Renal cortex interstitium (tissue), 11 donors: ENCODE results near the gene CYP24A1. TPM values are rescaled to one million over a fixed set of nuclear protein-coding genes. Genes with fewer than 3 reads are reported as not detected.
"Not testable (repeated sequence)": the region's sequence is repeated elsewhere in the genome, so short reads cannot be mapped to it uniquely, and the experiment has no call there.

Experiments
- DNase-seq, 11 donors: peaks; one replicate each; pipeline ENCODE4 v3.0.0-alpha.2; 2013; ENCODE audit warnings: low read depth in 9 of 11, low spot score in 4 of 11; ENCODE audit errors: extremely low read depth in 1 of 11
- polyA plus RNA-seq, 3 donors: library from polyadenylated mRNA; unstranded; fragments of 120-200 nt; gene quantifications; one replicate each; pipeline ENCODE4 v1.2.1, GENCODE V29; 2013; ENCODE audit not compliant: insufficient read length in 3 of 3

Gene CYP24A1
- polyA plus RNA-seq, 3 donors: 0.98 to 3.4 (median 2.0) TPM

DNA sequence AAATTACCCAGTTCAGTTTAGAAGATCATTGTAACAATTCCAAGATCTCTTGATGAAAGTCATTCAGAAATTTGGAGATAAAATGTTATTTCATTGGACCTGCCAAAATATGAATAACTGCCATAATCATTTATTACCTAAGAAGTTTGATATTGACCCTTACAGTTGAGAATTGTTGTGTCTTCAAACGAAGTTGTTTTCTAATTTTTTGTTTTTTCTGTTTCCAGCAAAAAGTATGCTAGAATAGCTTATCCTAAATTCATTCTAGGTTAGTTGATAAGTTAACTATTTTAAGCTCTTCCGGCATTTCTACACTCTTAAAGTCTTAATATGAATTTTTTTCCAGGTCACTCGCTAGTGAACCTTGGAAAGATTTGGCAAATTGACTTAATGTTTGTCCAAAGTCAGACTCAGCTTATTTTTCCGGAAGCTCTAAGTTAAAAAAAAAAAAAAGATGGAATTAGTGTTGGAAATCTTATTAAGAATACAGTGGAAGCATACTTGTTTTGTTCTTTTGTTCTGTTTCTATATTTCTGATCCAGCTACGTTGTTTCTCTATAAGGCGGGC, 28.9 kb downstream of the CYP24A1 start:
- DNase-seq: no peak

DNA sequence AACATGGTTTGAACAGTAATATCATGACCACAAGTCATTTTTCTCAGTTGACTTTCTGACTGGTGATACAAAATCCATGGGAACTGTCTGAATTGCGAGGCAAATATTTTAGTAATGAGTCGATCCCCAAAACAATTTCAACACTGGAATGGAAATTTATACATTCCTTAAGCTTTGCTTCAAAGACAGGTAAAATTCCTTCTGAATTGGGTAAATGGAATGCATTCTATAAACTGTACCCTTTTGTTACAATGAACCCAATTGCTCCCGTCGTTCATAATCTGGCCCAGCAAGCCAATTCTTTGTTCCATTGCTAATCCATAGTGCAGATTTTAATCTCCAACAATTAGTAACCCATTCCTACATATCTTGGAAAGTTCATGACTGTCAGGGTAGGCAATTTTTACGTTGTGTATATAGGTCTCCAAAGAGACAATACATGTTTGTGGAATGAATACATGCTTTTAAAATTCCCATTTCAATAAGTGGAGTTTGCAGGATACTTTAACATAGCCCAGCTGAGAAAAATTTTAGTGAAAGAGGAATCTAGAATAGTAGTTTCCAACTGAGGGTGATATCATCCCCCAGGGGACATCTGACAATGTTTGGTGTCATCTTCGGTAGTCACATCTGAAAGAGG, 32.7 kb downstream of the CYP24A1 start:
- no peak for DNase-seq

DNA sequence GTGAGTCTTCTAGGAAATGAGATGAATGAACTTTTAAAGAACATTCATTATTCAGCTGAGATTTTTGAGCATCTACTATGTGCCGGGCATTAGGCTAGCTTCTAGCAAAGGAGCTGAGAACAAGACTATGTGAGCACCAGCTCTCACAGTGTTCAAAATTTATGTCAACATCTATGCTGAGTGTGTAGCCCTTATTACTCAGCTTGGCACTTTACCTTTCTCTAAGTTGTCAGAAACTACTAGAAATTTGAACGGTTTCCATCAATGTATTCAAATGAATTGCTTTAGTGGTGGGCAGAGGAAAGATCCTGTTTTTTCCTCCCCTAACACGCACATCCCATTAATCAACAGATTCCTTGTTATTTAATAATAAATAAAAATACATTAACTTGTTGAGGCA, 33.3 kb downstream of the CYP24A1 start:
- DNase-seq: no peak

DNA sequence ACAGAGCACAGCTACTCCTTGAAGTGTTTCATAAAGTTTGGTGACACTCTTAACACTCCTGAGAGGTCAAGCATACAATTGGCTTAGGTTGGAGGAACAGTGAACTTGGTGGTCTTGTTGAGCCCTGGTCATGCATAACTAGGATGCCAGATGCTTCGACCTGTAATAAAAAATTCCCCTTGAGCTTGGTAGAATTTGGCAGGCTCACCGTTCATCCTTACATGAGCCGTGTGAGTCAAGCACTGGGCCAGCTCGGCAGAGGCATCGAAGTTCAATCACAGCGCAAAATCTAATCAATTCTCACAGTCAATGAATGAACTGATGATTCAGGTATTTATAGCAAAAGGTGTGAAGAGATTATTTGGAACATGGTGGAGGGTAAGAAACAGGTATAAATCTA, 33.7 kb downstream of the CYP24A1 start:
- no peak for DNase-seq

DNA sequence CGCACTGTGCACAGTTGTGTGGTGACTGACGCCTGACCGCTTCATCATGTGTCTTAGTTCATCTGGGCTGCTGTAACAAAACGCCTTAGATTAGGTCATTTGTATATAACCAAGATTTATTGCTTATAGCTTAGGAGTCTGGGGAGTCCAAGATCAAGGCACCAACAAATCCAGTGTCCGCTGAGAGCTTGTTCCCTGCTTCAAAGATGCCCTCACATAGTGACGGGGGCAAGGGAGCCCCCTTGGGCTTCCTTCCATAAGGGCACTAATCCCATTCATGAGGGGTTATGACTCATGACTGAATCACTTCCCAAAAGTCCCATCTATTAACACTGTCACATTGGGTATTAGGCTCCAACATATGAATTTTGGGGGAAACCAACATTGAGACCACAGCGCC, 34.6 kb downstream of the CYP24A1 start:
- DNase-seq: no peak

DNA sequence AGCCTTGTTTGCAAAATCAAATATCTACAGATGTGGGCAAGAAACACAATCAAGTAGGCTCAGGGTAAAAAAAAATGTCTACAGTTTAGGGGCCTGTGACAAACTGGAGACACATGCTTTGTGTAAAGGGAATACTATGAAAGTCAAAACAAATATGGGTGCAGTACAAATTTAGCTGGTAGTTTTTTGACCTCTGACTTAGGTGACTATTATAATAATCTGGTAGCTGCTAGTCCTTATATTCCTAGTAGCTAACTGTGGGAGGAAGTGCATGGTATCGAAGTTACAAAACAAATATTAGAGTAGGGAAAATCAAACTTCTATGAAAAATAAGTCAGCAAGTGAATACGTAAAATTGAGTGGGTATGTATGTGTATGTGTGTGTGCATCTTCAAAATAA, 35.4 kb downstream of the CYP24A1 start:
- DNase-seq: no peak

DNA sequence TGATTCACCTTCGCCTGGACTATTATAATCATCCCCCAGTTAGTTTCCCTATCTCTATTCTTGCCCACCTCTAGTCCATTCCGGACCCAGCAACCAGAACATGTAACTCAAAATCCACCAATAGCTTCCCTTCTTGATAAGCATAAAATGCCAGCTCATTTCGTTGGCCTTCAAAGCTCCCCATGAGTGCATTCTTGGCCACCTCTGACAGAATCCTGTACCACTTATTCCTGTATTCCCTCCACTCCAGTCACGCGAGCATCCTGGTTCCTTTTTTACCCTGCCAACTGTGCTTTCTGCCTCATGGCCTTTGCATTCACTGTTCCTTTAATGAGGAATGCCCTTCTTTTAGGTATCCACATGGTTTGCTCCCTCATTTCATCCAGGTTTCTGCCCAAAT, 36.7 kb downstream of the CYP24A1 start:
- no peak for DNase-seq

DNA sequence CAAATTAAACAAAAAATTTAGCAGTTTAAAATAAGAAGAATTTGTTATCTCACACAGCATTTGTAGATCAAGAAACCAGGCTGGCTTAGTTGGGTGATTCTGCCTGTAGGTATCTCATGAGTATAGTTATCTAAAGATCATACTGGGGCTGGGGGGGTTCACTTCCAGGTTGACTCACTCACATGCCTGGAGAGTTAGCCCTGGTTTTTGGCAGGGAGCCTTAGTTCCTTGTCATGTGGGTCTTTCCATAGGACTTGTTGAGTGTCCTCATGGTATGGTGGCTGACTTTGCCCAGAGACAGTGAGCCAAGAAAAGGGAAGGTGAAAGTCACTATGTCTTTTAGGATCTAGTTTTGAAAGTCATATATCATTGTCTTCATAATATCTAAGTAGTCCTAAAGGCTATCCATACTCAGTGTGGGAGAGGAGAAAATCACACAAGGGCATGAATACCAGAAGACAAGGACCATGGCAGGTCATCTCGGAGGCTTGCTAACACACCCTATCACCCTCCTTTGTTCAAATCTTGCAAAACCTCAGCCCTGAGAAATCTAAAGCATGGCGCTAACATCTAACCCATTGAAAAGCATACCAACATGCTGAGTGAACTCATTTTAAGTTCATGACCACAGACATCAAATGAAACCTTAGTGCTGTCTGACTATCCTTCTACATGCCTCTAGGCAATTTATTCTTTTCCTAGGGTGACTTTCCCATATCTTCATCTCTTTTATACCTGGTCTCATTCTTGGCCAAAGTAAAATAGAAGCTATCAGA, 39.2 kb downstream of the CYP24A1 start:
- DNase-seq: no peak

DNA sequence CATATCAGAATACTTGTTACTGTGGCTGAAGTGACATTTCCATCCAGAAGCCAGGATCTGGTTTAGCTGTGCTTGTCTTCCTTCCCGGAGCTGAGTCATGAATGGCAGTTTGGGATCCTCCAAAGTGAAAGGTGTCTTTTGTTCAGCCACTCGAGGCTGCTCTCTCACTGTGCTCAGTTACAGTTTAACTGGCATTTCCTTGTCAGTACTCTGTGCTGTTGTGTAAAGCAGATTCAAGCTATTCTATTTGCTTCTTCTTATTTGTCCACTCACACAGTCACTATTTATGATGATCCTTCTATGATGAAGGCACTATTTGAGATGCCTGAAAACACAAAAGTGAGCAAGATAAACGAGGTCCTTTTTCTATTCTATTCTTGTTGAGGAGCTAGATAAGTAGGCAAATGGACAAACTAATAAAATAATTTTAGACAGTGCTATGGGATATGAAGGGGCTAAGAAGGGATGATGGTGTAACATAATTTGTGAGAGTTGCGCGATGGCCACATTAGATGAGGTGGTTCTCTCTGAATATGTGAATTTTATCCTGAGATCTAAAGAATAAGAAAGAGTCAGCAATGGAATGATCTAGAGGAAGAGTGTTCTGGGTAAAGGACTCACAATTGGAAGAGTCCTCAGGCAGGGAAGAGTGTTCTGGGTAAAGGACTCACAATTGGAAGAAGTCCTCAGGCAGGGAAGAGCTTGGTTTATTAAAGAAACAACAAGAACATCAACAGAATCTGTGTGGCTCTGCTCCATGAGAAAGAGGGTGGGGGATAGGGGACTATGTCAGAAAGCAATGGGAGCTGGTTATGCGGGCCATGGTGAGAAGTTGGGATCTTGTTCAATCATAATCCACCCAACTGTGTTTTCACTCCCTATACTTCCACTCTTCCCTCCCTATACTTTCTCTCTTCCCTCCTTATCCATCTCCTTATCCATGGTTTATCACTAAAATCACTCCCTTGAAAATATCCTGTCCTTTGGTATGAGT, 40.1 kb downstream of the CYP24A1 start:
- no peak for DNase-seq

DNA sequence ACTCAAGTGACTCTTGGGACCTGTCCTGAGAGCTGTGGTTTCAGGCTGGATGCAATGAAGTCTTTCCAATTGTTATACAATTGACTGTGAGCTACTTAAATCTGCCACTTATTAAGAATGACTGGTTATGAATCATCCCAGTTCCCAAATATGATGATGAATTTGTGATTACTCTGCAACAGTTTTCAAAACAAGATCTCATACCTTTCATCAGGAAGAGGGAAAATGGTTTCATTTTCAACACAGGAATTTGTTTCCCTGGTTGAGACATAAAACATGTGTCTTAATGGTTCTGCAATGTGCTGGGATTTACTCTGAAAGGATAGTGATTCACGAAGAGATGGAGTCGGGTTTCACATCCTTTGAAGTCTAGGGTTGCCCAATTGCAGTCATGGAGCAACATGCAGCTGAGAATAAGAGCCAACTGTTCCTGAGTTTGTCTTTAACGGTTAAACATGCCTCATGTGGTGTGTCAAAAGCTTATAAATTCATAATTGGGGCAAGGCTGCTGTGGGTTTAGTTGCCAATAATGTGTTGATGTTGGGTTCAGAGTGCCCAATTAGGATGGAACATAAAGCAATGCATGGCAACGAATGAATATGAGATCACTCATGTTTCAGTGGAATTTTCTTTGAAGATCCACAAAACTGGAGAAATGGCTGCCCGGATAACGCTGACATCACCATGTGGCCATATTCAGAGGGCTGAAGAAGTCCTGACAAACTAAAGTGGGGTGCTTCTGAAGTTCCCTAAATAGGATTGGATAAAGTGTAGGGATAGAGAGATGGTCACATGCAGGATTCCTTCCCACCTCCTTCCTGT, 41.0 kb downstream of the CYP24A1 start:
- DNase-seq: peak in 8 of 11 donors; percentile 13 to 68 (median 46)

DNA sequence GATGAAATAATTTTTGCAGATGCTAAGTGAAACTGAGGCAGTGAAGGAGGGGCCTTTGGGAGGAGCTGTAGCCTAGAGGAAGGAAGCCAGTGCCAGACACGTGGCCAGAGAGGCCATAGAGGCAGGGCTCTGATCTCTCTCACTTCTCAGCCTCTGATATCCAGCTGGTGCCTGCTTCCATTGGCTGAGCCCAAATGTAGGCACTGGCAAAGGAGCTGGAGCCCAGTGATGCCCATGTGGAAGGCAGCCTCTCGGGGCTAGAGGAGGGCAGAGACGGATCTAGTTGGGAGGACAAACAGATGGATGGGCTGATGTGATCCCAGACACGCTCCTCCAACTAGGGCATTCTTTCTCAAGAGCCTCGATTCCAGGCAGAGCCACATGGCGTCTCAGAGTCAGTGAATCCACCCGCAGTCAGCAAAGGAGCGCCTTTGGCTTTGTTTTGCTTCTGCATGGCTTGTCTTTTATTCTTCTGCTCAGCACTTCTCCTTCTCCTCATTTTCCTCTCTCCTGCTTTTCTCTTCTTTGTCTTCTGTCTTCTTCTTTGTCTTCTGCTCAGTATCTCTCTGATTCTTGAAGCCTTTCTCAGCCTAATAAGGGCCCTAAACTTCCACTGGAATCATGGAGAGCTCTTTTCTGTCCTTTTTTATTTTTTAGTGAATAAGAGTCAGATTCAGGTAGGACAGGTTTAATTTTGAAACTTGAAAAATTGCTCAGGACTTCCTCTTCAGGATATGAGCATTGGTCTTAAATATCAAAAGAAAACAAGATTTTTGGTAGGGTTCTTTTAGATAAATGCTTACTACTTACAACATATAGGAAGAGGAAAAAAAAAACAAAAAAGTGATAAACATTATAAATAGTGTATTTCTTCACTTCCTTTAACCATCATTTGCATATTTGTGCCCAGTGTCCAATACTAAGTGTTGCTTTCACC, 41.8 kb downstream of the CYP24A1 start:
- no peak for DNase-seq

DNA sequence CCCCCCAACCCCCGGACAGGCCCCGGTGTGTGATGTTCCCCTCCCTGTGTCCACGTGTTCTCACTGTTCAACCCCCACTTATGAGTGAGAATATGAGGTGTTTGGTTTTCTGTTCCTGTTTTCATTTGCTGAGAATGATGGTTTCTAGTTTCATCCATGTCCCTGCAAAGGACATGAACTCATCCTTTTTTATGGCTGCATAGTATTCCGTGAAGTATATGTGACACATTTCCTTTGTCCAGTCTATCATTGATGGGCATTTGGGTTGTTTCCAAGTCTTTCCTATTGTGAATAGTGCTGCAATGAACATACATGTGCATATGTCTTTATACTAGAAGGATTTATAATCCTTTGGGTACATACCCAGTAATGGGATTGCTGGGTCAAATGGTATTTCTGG, 42.7 kb downstream of the CYP24A1 start:
- not testable (repeated sequence) for DNase-seq

DNA sequence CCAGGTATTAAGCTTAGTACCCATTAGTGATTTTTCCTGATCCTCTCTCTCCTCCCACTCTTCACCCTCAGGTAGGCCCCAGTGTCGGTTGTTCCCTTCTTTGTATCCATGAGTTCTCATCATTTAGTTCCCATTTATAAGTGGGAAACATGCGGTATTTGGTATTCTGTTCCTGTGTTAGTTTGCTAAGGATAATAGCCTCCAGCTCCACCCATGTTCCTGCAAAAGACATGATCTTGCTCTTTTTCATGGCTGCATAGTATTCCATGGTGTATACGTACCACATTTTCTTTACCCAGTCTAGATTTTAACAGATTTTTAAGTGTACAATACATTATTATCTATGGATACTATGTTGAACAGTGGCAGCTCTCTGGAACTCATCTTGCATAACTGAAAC, 44.4 kb downstream of the CYP24A1 start:
- no peak for DNase-seq

DNA sequence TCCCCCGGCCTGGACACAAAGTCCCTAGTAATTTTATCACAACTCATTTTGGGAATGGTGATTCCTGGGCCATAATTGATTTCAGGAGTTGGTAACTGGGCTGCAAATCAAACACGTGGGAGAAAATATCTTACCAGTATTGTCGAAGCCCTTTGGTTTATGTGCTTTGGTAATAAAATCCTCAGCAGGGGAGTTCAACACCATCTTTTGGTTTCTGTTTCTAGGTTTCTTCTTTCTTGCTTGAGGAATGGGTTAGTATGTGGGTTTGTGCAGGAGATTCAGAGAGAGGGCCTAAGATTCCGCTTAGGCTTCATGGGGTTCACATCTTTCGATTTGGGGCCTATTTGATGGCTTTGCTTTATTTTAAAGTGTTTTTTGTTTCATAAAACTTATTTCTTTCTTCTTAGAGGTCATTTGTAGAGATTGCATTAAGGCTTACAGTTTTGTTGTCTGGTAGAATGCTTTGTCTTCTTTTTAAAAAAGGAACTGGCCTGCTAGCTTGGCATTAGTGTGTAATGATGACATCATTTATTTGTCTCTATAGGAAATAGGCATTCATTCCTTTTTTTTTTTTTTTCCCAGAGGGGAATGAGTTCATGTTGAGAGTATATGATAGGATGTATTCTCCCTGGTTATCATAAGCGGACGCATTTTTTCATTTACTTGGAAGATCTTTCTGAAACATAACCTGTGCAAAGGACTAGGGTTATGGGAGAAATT, 45.8 kb downstream of the CYP24A1 start:
- DNase-seq: no peak

DNA sequence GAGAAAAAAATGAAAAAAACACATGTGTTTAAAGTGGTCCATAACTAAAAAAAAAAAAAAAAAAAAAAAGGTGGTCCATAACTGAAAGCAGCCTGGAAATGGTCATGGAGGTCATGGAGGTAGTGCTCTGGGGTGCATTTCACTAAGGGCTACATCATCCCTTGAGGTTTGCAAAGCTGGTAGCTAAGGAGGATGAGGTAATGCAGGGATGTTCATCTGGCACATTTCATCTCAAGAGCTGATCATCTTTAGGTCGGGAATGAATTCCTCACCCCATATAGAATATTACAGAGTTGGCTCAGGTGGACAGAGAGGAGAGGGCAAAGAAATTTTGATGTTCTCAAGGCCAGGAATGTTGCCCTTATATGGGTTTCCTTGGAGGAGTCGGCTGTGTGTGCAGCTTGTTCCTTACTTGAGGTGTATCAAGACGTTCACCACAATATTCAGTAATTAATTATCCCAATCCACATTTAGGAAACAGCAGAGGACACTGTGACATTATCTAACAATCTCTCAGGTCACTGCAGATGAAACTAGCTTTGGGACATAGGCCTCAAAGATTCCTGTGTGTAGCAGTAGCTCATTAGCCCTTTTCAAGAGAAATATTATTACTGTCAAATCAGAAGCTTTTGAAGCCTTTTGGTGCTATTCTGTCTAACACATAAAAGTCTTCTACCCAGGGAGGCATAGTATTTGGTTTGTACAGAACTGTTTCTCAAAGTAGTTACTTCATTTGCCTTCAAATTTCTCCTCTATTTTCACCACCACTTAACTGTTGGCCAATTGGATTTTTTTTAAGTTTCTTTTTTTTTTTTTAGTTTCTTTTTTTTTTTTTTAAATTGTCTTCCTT, 46.8 kb downstream of the CYP24A1 start:
- DNase-seq: no peak

DNA sequence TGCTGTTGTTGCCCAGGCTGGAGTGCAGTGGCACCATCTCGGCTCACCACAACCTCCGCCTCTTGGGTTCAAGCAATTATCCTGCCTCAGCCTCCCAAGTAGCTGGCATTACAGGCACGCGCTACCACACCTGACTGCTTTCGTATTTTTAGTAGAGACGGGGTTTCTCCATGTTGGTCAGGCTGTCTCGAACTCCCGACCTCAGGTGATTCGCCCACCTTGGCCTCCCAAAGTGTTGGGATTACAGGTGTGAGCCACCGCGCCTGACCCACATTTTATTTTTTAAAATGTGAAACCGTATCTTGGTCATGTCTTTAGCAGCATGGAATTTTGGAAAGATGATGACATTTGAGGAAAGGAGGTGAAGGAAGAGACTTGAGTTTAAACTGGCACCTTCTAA, 47.5 kb downstream of the CYP24A1 start:
- not testable (repeated sequence) for DNase-seq
